HG02798 (cell line): Measurements from ENCODE around the gene KIF2A.

Experiments used
- ATAC-seq: cut with Tn5 transposase; IDR thresholded peaks from one replicate; pipeline ENCODE4 v1.9.1; 2021; ENCODE audit warnings: mild to moderate bottlenecking; ENCODE audit not compliant: unreplicated experiment, poor library complexity

The KIF2A gene

GRCh38 chr5:62305715-62306322 is at the start of gene KIF2A:
KIF2A (plus strand) TSS chr5:62306206; CDS start chr5:62306473, 267 bp downstream.
- peak; percentile 93 for ATAC-seq

DNA sequence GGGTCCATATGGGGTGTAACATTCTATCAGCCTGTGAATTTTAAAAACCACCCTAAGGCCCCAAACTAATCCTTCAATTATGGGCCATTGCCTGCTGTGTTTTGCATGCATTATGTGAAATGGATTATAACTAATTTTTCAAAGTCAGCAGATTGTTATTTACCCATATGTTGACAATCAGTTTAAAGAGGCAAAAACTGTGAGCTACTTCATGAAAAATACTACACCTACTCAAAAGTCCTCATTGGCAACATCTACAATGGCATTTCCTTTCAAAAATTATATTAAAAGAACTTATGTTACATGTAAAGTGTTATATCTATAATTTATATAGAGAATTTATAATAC is 49.0 kb upstream of the KIF2A start:
- no peak for ATAC-seq

GRCh38 chr5:62258654-62259053 is 47.4 kb upstream of the KIF2A start:
- no peak for ATAC-seq

DNA sequence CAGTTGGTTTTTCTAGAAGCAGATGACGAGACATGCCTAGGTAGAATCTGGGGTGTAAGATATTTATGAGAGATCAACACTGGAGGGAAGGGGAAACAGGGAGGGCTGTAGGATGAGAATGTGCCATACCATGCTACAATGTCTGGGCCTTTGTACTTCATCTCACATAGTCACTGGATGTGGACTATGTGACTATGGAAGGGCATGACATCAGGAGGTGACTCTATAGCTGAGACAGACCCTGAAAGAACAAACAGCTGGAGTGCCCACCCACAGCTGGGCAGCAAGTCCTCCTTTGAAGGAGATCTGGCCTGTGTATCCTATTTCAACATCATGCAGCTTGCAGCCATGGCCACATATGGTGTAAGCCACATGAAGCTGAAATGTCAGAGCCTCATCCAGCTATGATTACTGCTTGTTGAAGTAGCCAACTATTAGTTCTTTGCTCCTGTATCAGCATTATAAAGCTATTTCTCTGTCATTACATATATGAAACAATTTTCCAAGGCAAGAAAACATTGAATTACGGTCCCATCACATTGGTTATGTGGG is 46.2 kb upstream of the KIF2A start:
- no peak for ATAC-seq

DNA sequence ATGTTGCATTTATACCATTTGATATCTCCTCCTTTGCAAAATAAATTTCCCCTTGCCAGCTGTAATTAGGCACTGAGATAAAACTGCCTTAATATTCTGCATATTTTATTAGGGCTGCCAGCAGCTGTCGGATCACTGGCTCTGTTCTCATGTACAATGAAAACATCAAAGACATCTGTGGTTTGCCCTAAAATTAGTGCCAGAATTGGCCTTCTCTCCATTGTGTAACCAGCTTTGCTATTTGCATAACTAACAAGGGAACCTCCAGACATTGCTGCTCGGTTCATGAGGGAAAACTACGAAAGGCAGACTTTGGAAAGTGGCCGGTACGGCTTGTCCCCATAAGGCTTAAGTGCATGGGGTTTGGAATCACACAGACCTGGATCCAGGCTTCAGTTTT is 45.5 kb upstream of the KIF2A start:
- ATAC-seq = no peak

- no peak for ATAC-seq
These were observed 42.6 kb upstream of the KIF2A start for GRCh38 chr5:62263401-62263800.

GRCh38 chr5:62265648-62266112 is 40.3 kb upstream of the KIF2A start:
- no peak for ATAC-seq

DNA sequence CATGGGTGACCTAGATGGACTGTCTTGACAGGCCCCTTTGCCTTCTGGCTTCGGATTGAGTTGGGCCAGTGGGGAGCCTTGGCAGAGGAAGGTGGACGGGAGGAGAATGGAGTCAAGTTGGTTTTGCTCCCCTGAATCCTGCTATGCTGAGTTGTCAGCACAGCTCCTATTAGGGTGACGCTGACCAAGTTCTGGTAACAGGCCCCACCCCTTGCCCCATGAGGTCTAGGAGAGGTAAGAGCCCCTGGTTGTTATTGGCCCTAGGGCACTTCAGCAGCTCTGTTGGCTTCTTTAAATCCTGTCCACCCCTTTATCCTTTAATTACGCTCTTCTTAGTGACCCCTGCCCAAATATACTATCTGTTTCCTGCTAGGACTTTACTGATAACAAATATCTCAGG is 39.4 kb upstream of the KIF2A start:
- no peak for ATAC-seq

GRCh38 chr5:62268234-62268633 is 37.8 kb upstream of the KIF2A start:
- peak; percentile 61 for ATAC-seq

DNA sequence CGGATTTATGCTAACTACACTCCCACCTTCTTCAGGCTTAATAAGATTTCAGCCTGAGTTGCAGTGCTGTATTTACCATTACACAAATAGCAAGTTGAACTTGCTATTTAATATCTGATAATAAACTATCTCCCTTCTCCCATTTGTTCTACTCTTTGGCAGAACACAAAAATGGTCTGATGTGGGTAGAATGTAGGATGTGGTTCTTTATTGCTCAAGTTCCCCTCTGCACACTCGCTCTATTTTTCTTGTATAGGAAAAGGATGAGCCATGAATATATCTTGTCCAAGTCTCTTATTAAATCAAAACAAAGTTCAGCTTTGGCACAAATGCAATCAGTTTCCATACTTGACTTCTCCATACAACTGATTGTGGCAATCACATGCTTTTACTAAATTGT is 37.2 kb upstream of the KIF2A start:
- peak; percentile 22 for ATAC-seq

GRCh38 chr5:62271370-62271769 is 34.6 kb upstream of the KIF2A start:
- ATAC-seq = no peak

DNA sequence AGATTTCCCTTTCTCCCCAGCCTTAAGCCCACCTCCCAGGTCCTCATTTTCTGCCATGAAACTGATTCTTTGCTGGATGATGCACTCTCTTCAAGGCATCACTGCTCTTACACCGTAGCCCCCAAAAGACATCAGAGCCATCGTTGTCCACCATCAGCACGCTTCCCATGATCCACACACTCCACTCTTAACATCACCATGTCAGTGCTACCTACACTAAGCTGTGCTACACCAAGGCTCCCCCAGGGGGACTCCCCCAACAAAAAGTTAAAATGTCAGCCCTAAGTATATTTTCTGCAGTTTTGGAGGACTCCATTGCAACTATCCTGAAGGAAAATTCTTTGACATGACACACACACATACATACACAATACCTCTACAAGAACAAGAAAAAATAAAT is 34.1 kb upstream of the KIF2A start:
- ATAC-seq = no peak

- no peak for ATAC-seq
These were observed 32.3 kb upstream of the KIF2A start for GRCh38 chr5:62273687-62274086.

DNA sequence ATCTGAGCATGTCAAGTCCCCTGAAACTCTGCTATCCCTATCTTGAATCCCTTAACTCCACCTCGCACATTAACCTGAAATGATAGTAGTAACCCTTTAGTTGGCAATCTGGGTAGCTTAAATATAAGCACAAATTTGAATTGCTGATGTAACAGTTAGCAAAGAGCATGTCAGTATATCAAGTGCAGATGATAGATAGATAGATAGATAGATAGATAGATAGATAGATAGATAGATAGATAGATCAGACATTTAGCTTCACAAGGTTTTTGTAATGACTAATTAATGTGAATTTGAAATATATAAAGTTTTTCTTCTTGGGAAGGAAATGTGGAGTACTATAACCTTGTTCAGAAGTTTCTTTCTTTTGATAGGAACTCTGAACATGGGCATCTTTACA is 30.4 kb upstream of the KIF2A start:
- ATAC-seq = no peak

GRCh38 chr5:62281411-62281810 is 24.6 kb upstream of the KIF2A start:
- no peak for ATAC-seq

- no peak for ATAC-seq
These were observed 23.9 kb upstream of the KIF2A start for GRCh38 chr5:62282064-62282463.

GRCh38 chr5:62283005-62283404 is 23.0 kb upstream of the KIF2A start:
- no peak for ATAC-seq

- ATAC-seq = no peak
These were observed 22.1 kb upstream of the KIF2A start for GRCh38 chr5:62283861-62284260.

GRCh38 chr5:62284946-62285891 is 20.8 kb upstream of the KIF2A start:
- ATAC-seq = peak; percentile 81

DNA sequence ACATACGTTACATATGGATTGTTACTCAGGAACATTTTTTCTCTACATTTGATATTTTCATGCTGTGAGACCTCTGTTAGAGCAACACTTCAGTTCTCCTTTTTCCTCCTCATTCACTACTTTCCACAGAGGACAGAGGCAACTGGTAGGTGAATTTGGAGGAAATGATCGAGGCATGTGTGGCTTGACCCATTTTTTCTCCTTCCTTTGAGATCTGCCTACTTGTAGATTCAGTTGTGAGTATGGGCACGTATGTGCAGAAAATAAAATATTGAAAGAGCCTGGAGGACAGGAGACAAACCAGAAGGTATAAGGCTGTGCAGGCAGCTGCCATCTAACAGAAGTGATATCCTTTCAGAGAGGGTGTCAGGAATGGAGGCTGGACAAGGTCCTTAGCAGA is 19.2 kb upstream of the KIF2A start:
- ATAC-seq = no peak

- ATAC-seq = no peak
These were observed 18.8 kb upstream of the KIF2A start for GRCh38 chr5:62287237-62287636.
